Right lung (tissue), 5 donors: ENCODE data around the gene CD244. TPM values are rescaled to one million over a fixed set of nuclear protein-coding genes. Genes with fewer than 3 reads are reported as not detected.

Source experiments
- DNase-seq, 2 donors: peaks; one replicate each; pipeline ENCODE4 v3.0.0-alpha.2; 2013
- polyA plus RNA-seq, 5 donors: library from polyadenylated mRNA; unstranded; fragments of 120-200 nt; gene quantifications; one replicate each; pipeline versions ENCODE4 v1.2.1 to v1.2.3, GENCODE V29; 2013; ENCODE audit warnings: inconsistent platforms in 1 of 5, low replicate concordance in 1 of 5; ENCODE audit not compliant: insufficient read length in 5 of 5, insufficient read depth in 1 of 5

The CD244 gene
- polyA plus RNA-seq, 5 donors, result 0.28 to 0.97 (median 0.71) TPM

DNA sequence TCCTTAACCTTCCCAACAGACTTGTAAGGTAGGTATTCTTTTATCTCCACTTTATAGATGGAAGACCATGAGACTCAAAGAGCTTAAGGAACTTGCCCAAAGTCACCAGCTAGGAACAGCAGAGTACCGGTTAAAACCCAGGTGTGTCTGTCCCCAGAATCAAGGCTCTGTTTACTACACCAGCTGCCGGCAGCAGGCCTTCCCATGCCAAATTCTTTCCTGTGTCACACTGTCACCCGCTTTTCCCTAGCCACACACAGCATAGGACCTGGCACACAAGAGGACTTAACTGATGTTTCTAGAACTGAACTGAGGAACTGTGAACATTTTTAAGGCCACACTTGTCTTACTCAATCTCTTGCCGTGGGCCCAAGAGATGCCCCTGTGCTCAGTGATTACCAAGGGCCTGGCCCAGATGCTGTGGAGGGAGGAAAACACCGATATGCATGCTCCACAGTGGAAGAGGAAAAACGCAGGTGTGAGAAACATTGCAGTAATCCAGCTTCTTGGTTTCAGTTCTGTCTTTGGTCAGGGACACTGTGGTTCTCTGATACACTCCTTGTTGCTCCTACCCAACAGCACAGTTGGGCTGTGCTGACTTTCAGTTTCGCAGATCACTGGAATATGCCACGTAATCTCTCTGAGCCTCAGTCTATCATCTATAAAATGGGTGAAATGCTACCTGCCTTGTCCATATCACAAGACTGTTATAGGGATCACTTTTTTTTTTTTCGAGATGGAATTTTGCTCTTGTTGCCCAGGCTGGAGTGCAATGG, 80.6 kb downstream of the CD244 start:
- no peak for DNase-seq

DNA sequence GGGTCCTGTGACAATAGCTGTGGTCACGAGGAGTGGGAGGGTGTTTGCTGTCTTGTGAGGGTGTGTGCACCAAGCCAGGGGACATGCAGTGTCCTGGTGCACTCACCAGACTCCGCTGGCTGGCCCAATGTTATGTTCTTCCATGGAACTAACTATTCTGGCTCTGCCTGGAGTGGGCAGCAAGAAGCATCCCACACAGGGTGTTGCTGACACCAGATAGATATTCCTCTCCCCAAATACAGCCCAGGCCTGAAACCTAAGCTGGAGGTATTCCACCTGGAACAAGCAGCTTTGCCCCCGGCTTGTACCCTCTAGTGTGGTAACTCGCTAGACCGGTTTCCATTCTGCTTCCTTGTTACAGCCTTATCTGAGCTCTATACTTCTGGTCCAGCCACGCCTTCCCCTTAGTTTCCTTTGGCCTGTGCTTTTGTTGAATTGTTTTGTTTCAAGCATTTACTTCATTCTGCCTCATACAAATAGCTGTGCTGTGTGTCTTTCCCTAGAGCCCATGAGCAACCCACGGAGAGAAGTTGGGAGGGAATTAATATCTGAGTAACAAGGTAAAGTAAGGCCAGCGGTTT, 81.4 kb downstream of the CD244 start:
- peak; percentile 56 to 66 for DNase-seq

- DNase-seq, result no peak
These were observed 82.3 kb downstream of the CD244 start for GRCh38 chr1:160780398-160780755.

Other genes with a start within 250 kb of the CD244 start
- under 1 TPM in 4 of 5 donors, not detected in 1; 0.06 to 0.23 (median 0.12) TPM for gene SLAMF1, start 215.8 kb downstream of the CD244 start, polyA plus RNA-seq
- gene CD48, start 151.1 kb downstream of the CD244 start, polyA plus RNA-seq, result 10 to 100 TPM in 1 of 5 donors, 1 to 10 TPM in 4; 5.5 to 10.9 (median 6.1) TPM
- gene SLAMF7, start 123.6 kb downstream of the CD244 start, polyA plus RNA-seq, result 1 to 10 TPM in 3 of 5 donors, under 1 TPM in 2; 0.49 to 2.2 (median 1.3) TPM
- under 1 TPM; 0.18 to 0.56 (median 0.44) TPM for gene LY9, start 66.7 kb downstream of the CD244 start, polyA plus RNA-seq
- gene ITLN1, start 22.3 kb upstream of the CD244 start, polyA plus RNA-seq, result 1 to 10 TPM in 2 of 5 donors, under 1 TPM in 3; 0.38 to 1.6 (median 0.74) TPM
- gene ITLN2, start 91.9 kb upstream of the CD244 start, polyA plus RNA-seq, result under 1 TPM in 1 of 5 donors, not detected in 4; 0.22 TPM
- gene F11R, start 158.3 kb upstream of the CD244 start, polyA plus RNA-seq, result 100 to 1,000 TPM in 1 of 5 donors, 10 to 100 TPM in 4; 76.0 to 110 (median 86.2) TPM
- 10 to 100 TPM; 32.7 to 51.5 (median 49.5) TPM for gene TSTD1, start 176.1 kb upstream of the CD244 start, polyA plus RNA-seq
- gene USF1, start 183.1 kb upstream of the CD244 start, polyA plus RNA-seq, result 10 to 100 TPM; 63.8 to 67.7 (median 64.3) TPM
- gene ARHGAP30, start 207.0 kb upstream of the CD244 start, polyA plus RNA-seq, result 1 to 10 TPM; 2.8 to 4.7 (median 3.9) TPM
- gene NECTIN4, start 226.7 kb upstream of the CD244 start, polyA plus RNA-seq, result 10 to 100 TPM in 2 of 5 donors, 1 to 10 TPM in 3; 7.3 to 11.9 (median 9.1) TPM
- 1 to 10 TPM; 3.8 to 8.0 (median 5.2) TPM for gene KLHDC9, start 235.5 kb upstream of the CD244 start, polyA plus RNA-seq